H9 (cell line): Measurements from ENCODE around the gene SOX18. TPM values are rescaled to one million over a fixed set of nuclear protein-coding genes. Genes with fewer than 3 reads are reported as not detected.

Experiments
- DNase-seq: peaks from one replicate; pipeline ENCODE4 v3.0.0-alpha.2; 2017
- H2AFZ ChIP-seq: one replicate; pipeline ENCODE4 v1.6.1; 2013; ENCODE audit warnings: mild to moderate bottlenecking, low read length, control low read depth, moderate library complexity
- H2AK5ac ChIP-seq: 2 replicates; pipeline ENCODE4 v1.6.1; 2013; ENCODE audit warnings: low read length, control low read depth, mixed read lengths; ENCODE audit not compliant: insufficient read length
- H2BK120ac ChIP-seq: one replicate; pipeline ENCODE4 v1.6.1; 2013; ENCODE audit warnings: low read depth, mild to moderate bottlenecking, low read length, control low read depth, inconsistent platforms; ENCODE audit not compliant: poor library complexity, severe bottlenecking
- H2BK12ac ChIP-seq: 2 replicates; pipeline ENCODE4 v1.6.1; 2013; ENCODE audit warnings: low read length, control low read depth, mixed read lengths, low read depth; ENCODE audit not compliant: insufficient read length
- H2BK15ac ChIP-seq: 2 replicates; pipeline ENCODE4 v1.6.1; 2013; ENCODE audit warnings: low read depth, low read length, control low read depth
- H2BK20ac ChIP-seq: one replicate; pipeline ENCODE4 v1.6.1; 2013; ENCODE audit warnings: low read depth, mild to moderate bottlenecking, low read length, control low read depth, inconsistent platforms; ENCODE audit not compliant: poor library complexity, severe bottlenecking
- H2BK5ac ChIP-seq: 2 replicates; pipeline ENCODE4 v1.6.1; 2013; ENCODE audit warnings: low read length, control low read depth, mixed read lengths; ENCODE audit not compliant: insufficient read length
- H3K14ac ChIP-seq: 2 replicates; pipeline ENCODE4 v1.6.1; 2013; ENCODE audit warnings: low read length, control low read depth; ENCODE audit not compliant: insufficient read depth
- H3K18ac ChIP-seq: 2 replicates; pipeline ENCODE4 v1.6.1; 2013; ENCODE audit warnings: low read depth, mild to moderate bottlenecking, mixed read lengths, low read length, control low read depth; ENCODE audit not compliant: insufficient read length
- H3K23ac ChIP-seq: 2 replicates; pipeline ENCODE4 v1.6.1; 2013; ENCODE audit warnings: low read length, control low read depth, mixed read lengths, low read depth; ENCODE audit not compliant: insufficient read length
- H3K23me2 ChIP-seq: 2 replicates; pipeline ENCODE4 v1.6.1; 2013; ENCODE audit warnings: low read depth, mild to moderate bottlenecking, mixed read lengths, low read length, control low read depth; ENCODE audit not compliant: insufficient read length, poor library complexity, severe bottlenecking
- H3K27ac ChIP-seq: 2 replicates; pipeline ENCODE4 v1.5.1; 2013; ENCODE audit warnings: low read length, control low read depth, mixed read lengths, low read depth; ENCODE audit not compliant: insufficient read length
- H3K27me3 ChIP-seq: 2 replicates; pipeline ENCODE4 v1.6.1; 2013; ENCODE audit warnings: low read length, control low read depth, inconsistent platforms; ENCODE audit not compliant: insufficient read depth
- H3K4ac ChIP-seq: 2 replicates; pipeline ENCODE4 v1.6.1; 2013; ENCODE audit warnings: low read depth, mild to moderate bottlenecking, control low read depth, inconsistent platforms, low read length, moderate library complexity
- H3K4me1 ChIP-seq: 2 replicates; pipeline ENCODE4 v1.6.1; 2013; ENCODE audit warnings: low read length, control low read depth, inconsistent platforms; ENCODE audit not compliant: insufficient read depth
- H3K4me2 ChIP-seq: 2 replicates; pipeline ENCODE4 v1.6.1; 2013; ENCODE audit warnings: low read length, control low read depth, mixed read lengths; ENCODE audit not compliant: insufficient read length, insufficient read depth
- H3K56ac ChIP-seq: 2 replicates; pipeline ENCODE4 v1.6.1; 2013; ENCODE audit warnings: low read depth, mild to moderate bottlenecking, mixed read lengths, low read length, control low read depth; ENCODE audit not compliant: insufficient read length
- H3K79me1 ChIP-seq: 2 replicates; pipeline ENCODE4 v1.6.1; 2013; ENCODE audit warnings: low read depth, mild to moderate bottlenecking, moderate library complexity, low read length, control low read depth, inconsistent platforms; ENCODE audit not compliant: insufficient read depth, poor library complexity, severe bottlenecking
- H3K79me2 ChIP-seq: 2 replicates; pipeline ENCODE4 v1.6.1; 2013; ENCODE audit warnings: low read length, control low read depth, inconsistent platforms; ENCODE audit not compliant: insufficient read depth
- H3K9ac ChIP-seq: 2 replicates; pipeline ENCODE4 v1.6.1; 2013; ENCODE audit warnings: low read length, control low read depth, mixed read lengths; ENCODE audit not compliant: insufficient read length; ENCODE audit errors: extremely low read depth
- H3K9me3 ChIP-seq: one replicate; pipeline ENCODE4 v1.6.1; 2013; ENCODE audit warnings: low read depth, low read length, inconsistent platforms; ENCODE audit not compliant: control insufficient read depth
- H3T11ph ChIP-seq: one replicate; pipeline ENCODE4 v1.6.1; 2013; ENCODE audit warnings: mild to moderate bottlenecking, low read length, control low read depth, inconsistent platforms
- H4K20me1 ChIP-seq: one replicate; pipeline ENCODE4 v1.6.1; 2013; ENCODE audit not compliant: control insufficient read depth, insufficient read length, insufficient read depth
- H4K5ac ChIP-seq: 2 replicates; pipeline ENCODE4 v1.6.1; 2013; ENCODE audit warnings: low read depth, mild to moderate bottlenecking, mixed read lengths, low read length, control low read depth; ENCODE audit not compliant: insufficient read length
- H4K8ac ChIP-seq: replicated peaks from 2 replicates; pipeline ENCODE4 v1.6.1; 2013; ENCODE audit warnings: low read length, control low read depth, mixed read lengths, low read depth; ENCODE audit not compliant: insufficient read length
- H4K91ac ChIP-seq: 2 replicates; pipeline ENCODE4 v1.6.1; 2013; ENCODE audit warnings: low read depth, mild to moderate bottlenecking, moderate library complexity, mixed read lengths, low read length, control low read depth; ENCODE audit not compliant: insufficient read length
- H3K27ac Mint-ChIP-seq, 3 experiments: 2 replicates in 2 of 3; 3 replicates in 1 of 3; pipeline ENCODE4 v1.8.0; 2020 to 2021; ENCODE audit warnings: mixed read lengths in 3 of 3, mild to moderate bottlenecking in 1 of 3, moderate library complexity in 1 of 3
- H3K27me3 Mint-ChIP-seq: 2 replicates; pipeline ENCODE4 v1.8.0; 2021; ENCODE audit warnings: low read depth, mild to moderate bottlenecking, moderate library complexity, mixed read lengths
- H3K36me3 Mint-ChIP-seq, 3 experiments: 2 replicates in 2 of 3; 3 replicates in 1 of 3; pipeline ENCODE4 v1.8.0; 2020 to 2021; ENCODE audit warnings: low read depth in 3 of 3, mixed read lengths in 3 of 3; ENCODE audit not compliant: insufficient read depth in 1 of 3
- H3K4me1 Mint-ChIP-seq, 2 experiments: 2 replicates each; pipeline ENCODE4 v1.8.0; 2020; ENCODE audit warnings: mixed read lengths in 2 of 2
- H3K4me3 Mint-ChIP-seq, 2 experiments: 2 replicates in 1 of 2; 3 replicates in 1 of 2; pipeline ENCODE4 v1.8.0; 2020 to 2021; ENCODE audit warnings: mild to moderate bottlenecking in 2 of 2, mixed read lengths in 2 of 2, moderate library complexity in 1 of 2
- H3K9me3 Mint-ChIP-seq, 2 experiments: 2 replicates in 1 of 2; 3 replicates in 1 of 2; pipeline ENCODE4 v1.8.0; 2020; ENCODE audit warnings: mild to moderate bottlenecking in 2 of 2, mixed read lengths in 2 of 2, moderate library complexity in 1 of 2
- WGBS: extraction: QIAGEN DNeasy Blood & Tissue Kit; methylation state at CpG from one replicate; pipeline ENCODE4 v1.1.7; 2013; ENCODE audit warnings: missing lambda C conversion rate, low lambda C conversion rate, mixed read lengths; ENCODE audit not compliant: insufficient read length; ENCODE audit errors: extremely low coverage; 5-methylcytosine and 5-hydroxymethylcytosine counted together
- total RNA-seq: library from RNA; stranded (reverse); gene quantifications from 2 replicates; pipeline ENCODE4 v1.2.1, GENCODE V29; 2021
- TF ChIP-seq, protein P1 (sequence below): fragments of 200-600 bp; sonication (generic); conservative IDR thresholded peaks from 3 replicates; pipeline ENCODE4 v1.8.0; 2021; ENCODE audit warnings: antibody characterized with exemption, mild to moderate bottlenecking

The SOX18 gene
- total RNA-seq, 1 experiment from 2014 or later, result 2.0 TPM

GRCh38 chr20:64065062-64065973 lies 15.9 kb upstream of the SOX18 start:
- Histone ChIP-seq H3T11ph (no peak overlapping the region), H2AK5ac (no peak overlapping the region), H3K23ac (no peak overlapping the region), H4K20me1 (no peaks in the 10 kb centered on the region), H3K79me1 (no peaks in the 10 kb centered on the region), H3K27ac (no peak overlapping the region), H3K14ac (no peak overlapping the region; the same call in 1 of the 2 replicates), H3K4ac (no peak overlapping the region), H3K9ac (no peak overlapping the region), H2BK5ac (no peak overlapping the region), H2BK120ac (no peak overlapping the region), H2BK15ac (no peak overlapping the region), H2BK12ac (no peak overlapping the region), H2AFZ (no peak overlapping the region), H3K56ac (no peak overlapping the region), H2BK20ac (no peak overlapping the region), H3K27me3 (no peaks in the 10 kb centered on the region), H3K18ac (peak overlapping the region; percentile 9), H3K9me3 (no peaks in the 10 kb centered on the region), H4K8ac (no peak overlapping the region), H3K4me1 (peaks cover 1% of the 10 kb centered on the region; the same call in 1 of the 2 replicates), H4K91ac (no peak overlapping the region), H3K4me2 (no peak overlapping the region), H4K5ac (no peak overlapping the region), H3K23me2 (peaks cover 6% of the 10 kb centered on the region), H3K79me2 (no peaks in the 10 kb centered on the region)
- H3K9me3 Mint-ChIP-seq, result no peaks in the 10 kb centered on the region
- TF ChIP-seq, protein P1, sequence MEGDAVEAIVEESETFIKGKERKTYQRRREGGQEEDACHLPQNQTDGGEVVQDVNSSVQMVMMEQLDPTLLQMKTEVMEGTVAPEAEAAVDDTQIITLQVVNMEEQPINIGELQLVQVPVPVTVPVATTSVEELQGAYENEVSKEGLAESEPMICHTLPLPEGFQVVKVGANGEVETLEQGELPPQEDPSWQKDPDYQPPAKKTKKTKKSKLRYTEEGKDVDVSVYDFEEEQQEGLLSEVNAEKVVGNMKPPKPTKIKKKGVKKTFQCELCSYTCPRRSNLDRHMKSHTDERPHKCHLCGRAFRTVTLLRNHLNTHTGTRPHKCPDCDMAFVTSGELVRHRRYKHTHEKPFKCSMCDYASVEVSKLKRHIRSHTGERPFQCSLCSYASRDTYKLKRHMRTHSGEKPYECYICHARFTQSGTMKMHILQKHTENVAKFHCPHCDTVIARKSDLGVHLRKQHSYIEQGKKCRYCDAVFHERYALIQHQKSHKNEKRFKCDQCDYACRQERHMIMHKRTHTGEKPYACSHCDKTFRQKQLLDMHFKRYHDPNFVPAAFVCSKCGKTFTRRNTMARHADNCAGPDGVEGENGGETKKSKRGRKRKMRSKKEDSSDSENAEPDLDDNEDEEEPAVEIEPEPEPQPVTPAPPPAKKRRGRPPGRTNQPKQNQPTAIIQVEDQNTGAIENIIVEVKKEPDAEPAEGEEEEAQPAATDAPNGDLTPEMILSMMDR, result no peak
- no peak overlapping the region; a peak in 1 of 5 replicates for H3K4me3 Mint-ChIP-seq
- H3K36me3 Mint-ChIP-seq, result peaks cover 0 to 3% (median 0%) of the 10 kb centered on the region in 3 experiments; a peak in 2 of 7 replicates
- DNase-seq, result no peak
- peaks cover 1% of the 10 kb centered on the region for H3K27me3 Mint-ChIP-seq
- no peak overlapping the region; a peak in 2 of 7 replicates for H3K27ac Mint-ChIP-seq
- H3K4me1 Mint-ChIP-seq, result peaks cover 28 to 42% of the 10 kb centered on the region in 2 experiments
- no CpG with 5 or more reads among the region's 27 CpGs for WGBS
